Heart left ventricle (tissue), 16 donors: ENCODE results near the gene FAM98A. TPM values are rescaled to one million over a fixed set of nuclear protein-coding genes. Genes with fewer than 3 reads are reported as not detected.

Experiments used
- ATAC-seq, 4 donors: fragments of 200-7000 bp; cut with Tn5 transposase; one replicate each; pipeline ENCODE4 v1.9.1; 2020 to 2022; ENCODE audit warnings: moderate library complexity in 4 of 4, mild to moderate bottlenecking in 3 of 4, moderate number of reproducible peaks in 1 of 4
- DNase-seq, 5 donors: peaks; one replicate each; pipeline ENCODE4 v3.0.0-alpha.2; 2020
- H3K27ac ChIP-seq, 12 donors: fragments of 200-600 bp; sonication (generic) in 4 of 12; one replicate each; pipeline versions ENCODE4 v1.5.0 to v1.8.0; 2016 to 2022; ENCODE audit warnings: mild to moderate bottlenecking in 2 of 12
- H3K27me3 ChIP-seq, 9 donors: fragments of 200-600 bp; sonication (generic) in 2 of 9; one replicate each; pipeline versions ENCODE4 v1.5.1 to v1.8.0; 2016 to 2022; ENCODE audit warnings: mild to moderate bottlenecking in 3 of 9
- H3K36me3 ChIP-seq, 9 donors: fragments of 200-600 bp; sonication (generic) in 2 of 9; one replicate each; pipeline versions ENCODE4 v1.5.0 to v1.8.0; 2018 to 2022; ENCODE audit warnings: mild to moderate bottlenecking in 2 of 9
- H3K4me1 ChIP-seq, 12 donors: fragments of 200-600 bp; sonication (generic) in 4 of 12; one replicate each; pipeline versions ENCODE4 v1.5.0 to v1.8.0; 2016 to 2022; ENCODE audit warnings: mild to moderate bottlenecking in 3 of 12
- H3K4me3 ChIP-seq, 12 donors: fragments of 200-600 bp; sonication (generic) in 4 of 12; one replicate each; pipeline versions ENCODE4 v1.5.0 to v1.8.0; 2017 to 2022; ENCODE audit warnings: mild to moderate bottlenecking in 9 of 12, moderate library complexity in 4 of 12
- H3K9me3 ChIP-seq, 12 donors: fragments of 200-600 bp; sonication (generic) in 4 of 12; one replicate each; pipeline versions ENCODE4 v1.5.0 to v1.8.0; 2016 to 2022; ENCODE audit warnings: mild to moderate bottlenecking in 1 of 12
- CTCF ChIP-seq, 12 donors: fragments of 200-600 bp; sonication (generic) in 4 of 12; IDR thresholded peaks; one replicate each; pipeline versions ENCODE4 v1.5.0 to v1.8.0; 2018 to 2022; ENCODE audit warnings: antibody characterized with exemption in 12 of 12, mild to moderate bottlenecking in 5 of 12
- POLR2A ChIP-seq, 2 donors: fragments of 450-650 bp; IDR thresholded peaks; one replicate each; pipeline ENCODE4 v1.6.1; 2017; ENCODE audit warnings: antibody characterized with exemption in 2 of 2, mild to moderate bottlenecking in 2 of 2, moderate library complexity in 2 of 2
- WGBS, 4 donors: extraction: QIAGEN DNeasy Blood & Tissue Kit in 2 of 4; methylation state at CpG; one replicate each; pipeline versions ENCODE4 v1.1.5 to v1.1.7; 2013 to 2018; 5-methylcytosine and 5-hydroxymethylcytosine counted together
- intact Hi-C, 10 donors: fragments of 100-400 bp; cut with DNase I; formaldehyde crosslinking; loops; one replicate each; pipeline versions ENCODE4 v1.11.1 to v1.14.2; 2022
- polyA plus RNA-seq, 2 donors: library from polyadenylated mRNA; stranded (reverse); fragments of 200-250 nt; gene quantifications; one replicate each; pipeline ENCODE4 v1.2.3, GENCODE V29; 2013
- total RNA-seq, 9 donors: library from RNA; depleted of rRNA in 2 of 9; stranded (reverse); fragments of >200 nt in 2 of 9; fragmentation: NEBNext Ultra II Directional in 3 of 9; extraction: Animal tissue kit (Norgen Biotek cat#: 25700) in 3 of 9; gene quantifications; one replicate each; pipeline versions ENCODE4 v1.1.0 to v1.2.4, GENCODE V29; 2016 to 2023
- donor health status: ischemic (EF 13 %, LVEDD 7.1; RV severe dilation, severe dysfunction).
- donor health status: healthy with polysubstance abuse.
- donor health status: DM: no; HTN: yes; CAD: no.
- donor health status: DM: no; HTN: no; CAD: no.
- donor health status: ischemic (EF 25% LVEDD 6.9; RV normal size, moderate dysfunction).
- donor health status: ischemic (EF 25% LVEDD 5.7; RV mildly dilated, moderate dysfunction).
- donor health status: healthy.
- donor health status: DM: yes; HTN: yes; CAD: no.
- donor health status: ischemic (EF 35%, LVEDD 5.7; RV mildly dilated, moderate dysfunction).
- donor health status: nonischemic (EF 11% LVEDD 7.7; RV severe dilation, severe dysfunction).
- donor health status: DM: yes; HTN: yes; CAD: no.
- donor health status: PGD.
- donor health status: ischemic (EF 29% LVEDD 5.4; RV normal size, mild dysfunction).
- donor health status: nonischemic (EF 23%, LVEDD 6.1; RV moderate dilation, normal function).

Gene FAM98A
- total and polyA plus RNA-seq, 11 donors, result 34.2 to 106 (median 66.4) TPM

- 71 to 81% (median 74%) methylated on average over 6 of the region's 6 CpGs for WGBS, 4 donors
- no peak overlapping the region for H3K4me3 ChIP-seq
- TF ChIP-seq CTCF (IDR thresholded peaks at IDR 0.05), result no peak
- H3K27me3 ChIP-seq, result no peaks in the 10 kb centered on the region
- intact Hi-C loops, result no loop called here
- no peaks in the 10 kb centered on the region for H3K9me3 ChIP-seq
- no peaks in the 10 kb centered on the region for H3K4me1 ChIP-seq
- no peak overlapping the region for H3K27ac ChIP-seq
- ATAC-seq, result no peak
- no peak for DNase-seq
- H3K36me3 ChIP-seq, result no peaks in the 10 kb centered on the region
Observed at GRCh38 chr2:33628031-33628827, 29.1 kb upstream of the FAM98A start.

GRCh38 chr2:33619028-33619427 is 19.9 kb upstream of the FAM98A start:
- H3K27ac ChIP-seq, result no peak overlapping the region
- 73 to 97% (median 96%) methylated on average over 1 of the region's 1 CpG for WGBS, 4 donors
- DNase-seq (no peak), ATAC-seq (no peak)
- H3K4me3 ChIP-seq, result no peak overlapping the region
- H3K9me3 ChIP-seq, result peaks cover 0 to 28% (median 5%) of the 10 kb centered on the region in 12 donors
- intact Hi-C loops, result no loop called here
- no peaks in the 10 kb centered on the region for H3K36me3 ChIP-seq
- H3K4me1 ChIP-seq, result no peaks in the 10 kb centered on the region
- no peaks in the 10 kb centered on the region for H3K27me3 ChIP-seq
- no peak for TF ChIP-seq POLR2A (IDR thresholded peaks at IDR 0.05)
- TF ChIP-seq CTCF (IDR thresholded peaks at IDR 0.05), result no peak

GRCh38 chr2:33617989-33618388 is 18.9 kb upstream of the FAM98A start:
- H3K4me1 ChIP-seq, result peaks cover 0 to 6% (median 0%) of the 10 kb centered on the region in 12 donors
- DNase-seq, result no peak
- H3K9me3 ChIP-seq, result peaks cover 0 to 28% (median 5%) of the 10 kb centered on the region in 12 donors
- H3K27ac ChIP-seq, result no peak overlapping the region
- no peaks in the 10 kb centered on the region for H3K36me3 ChIP-seq
- H3K27me3 ChIP-seq, result no peaks in the 10 kb centered on the region
- TF ChIP-seq POLR2A (IDR thresholded peaks at IDR 0.05) (no peak), CTCF (IDR thresholded peaks at IDR 0.05) (no peak)
- 94 to 98% (median 96%) methylated on average over 1 of the region's 1 CpG for WGBS, 4 donors
- no peak overlapping the region for H3K4me3 ChIP-seq
- no peak for ATAC-seq
- intact Hi-C loops, result no loop called here

- H3K27me3 ChIP-seq, result no peaks in the 10 kb centered on the region
- H3K36me3 ChIP-seq, result no peaks in the 10 kb centered on the region
- intact Hi-C loops, result no loop called here
- no peak overlapping the region for H3K27ac ChIP-seq
- DNase-seq (no peak), ATAC-seq (no peak)
- TF ChIP-seq CTCF (IDR thresholded peaks at IDR 0.05), result no peak
- no peak for TF ChIP-seq POLR2A (IDR thresholded peaks at IDR 0.05)
- WGBS, 4 donors, result 89 to 95% (median 94%) methylated on average over 2 of the region's 2 CpGs
- no peak overlapping the region for H3K4me3 ChIP-seq
- peaks cover 0 to 8% (median 0%) of the 10 kb centered on the region in 12 donors for H3K4me1 ChIP-seq
- peaks cover 0 to 28% (median 5%) of the 10 kb centered on the region in 12 donors for H3K9me3 ChIP-seq
Observed at GRCh38 chr2:33617401-33617800, 18.3 kb upstream of the FAM98A start.
